GM19467 (cell line): ENCODE data around the gene PCBP3.

Experiments
- ATAC-seq: cut with Tn5 transposase; IDR thresholded peaks from one replicate; pipeline ENCODE4 v1.9.1; 2021; ENCODE audit warnings: mild to moderate bottlenecking, moderate library complexity; ENCODE audit not compliant: unreplicated experiment

Gene PCBP3

DNA sequence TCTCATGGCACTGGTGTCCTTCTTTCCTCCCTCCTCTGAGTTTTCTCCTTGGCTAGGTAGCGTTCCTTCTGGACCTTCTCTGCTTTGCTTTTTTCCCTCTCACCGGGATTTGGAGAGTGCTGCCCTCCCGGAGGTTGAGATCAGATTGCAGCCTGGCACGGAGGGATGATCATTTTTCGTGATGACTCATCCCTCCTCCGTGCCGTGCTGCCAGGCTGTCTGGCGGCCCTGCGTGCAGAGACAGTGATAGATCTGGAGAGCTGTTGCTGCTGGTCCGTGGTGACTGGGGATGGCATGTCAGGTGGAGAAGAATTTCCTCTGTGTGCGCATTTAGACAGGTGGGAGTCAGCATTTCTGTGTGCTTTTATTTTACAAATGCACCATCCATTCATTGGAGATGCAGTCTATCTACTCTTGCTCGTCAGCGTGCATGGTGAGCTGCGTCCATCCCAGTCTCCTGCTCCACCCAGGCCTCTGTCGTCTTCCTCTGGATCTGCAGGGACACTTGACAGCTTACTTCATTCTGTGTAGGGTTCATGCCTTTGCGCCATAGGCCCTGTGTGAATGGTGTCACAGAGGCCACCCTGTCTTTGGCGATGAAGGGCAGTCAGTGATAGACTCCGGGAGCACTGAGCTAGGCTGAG lies 104.4 kb downstream of the PCBP3 start:
- no peak for ATAC-seq

GRCh38 chr21:45748593-45748992 lies 105.1 kb downstream of the PCBP3 start:
- ATAC-seq = no peak

DNA sequence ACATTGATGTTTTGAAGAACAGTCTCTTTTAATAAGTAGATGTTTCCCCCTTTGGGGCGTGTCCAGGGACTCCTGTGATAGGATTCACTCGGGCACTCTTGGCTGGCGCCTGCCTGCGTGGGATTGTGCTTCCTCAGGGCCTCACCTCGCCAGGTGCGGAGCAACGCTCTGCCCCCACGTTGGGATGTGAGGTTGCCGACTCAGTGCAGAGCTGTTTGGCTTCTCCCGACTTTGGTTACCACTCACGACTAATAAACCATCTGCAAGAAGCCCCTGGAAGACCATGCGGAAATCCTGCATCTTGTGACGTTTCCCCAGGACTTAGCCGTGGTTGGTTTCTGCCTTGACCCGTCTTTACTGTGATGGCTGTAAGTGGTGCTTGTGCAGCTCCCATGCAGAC lies 106.4 kb downstream of the PCBP3 start:
- ATAC-seq = no peak

DNA sequence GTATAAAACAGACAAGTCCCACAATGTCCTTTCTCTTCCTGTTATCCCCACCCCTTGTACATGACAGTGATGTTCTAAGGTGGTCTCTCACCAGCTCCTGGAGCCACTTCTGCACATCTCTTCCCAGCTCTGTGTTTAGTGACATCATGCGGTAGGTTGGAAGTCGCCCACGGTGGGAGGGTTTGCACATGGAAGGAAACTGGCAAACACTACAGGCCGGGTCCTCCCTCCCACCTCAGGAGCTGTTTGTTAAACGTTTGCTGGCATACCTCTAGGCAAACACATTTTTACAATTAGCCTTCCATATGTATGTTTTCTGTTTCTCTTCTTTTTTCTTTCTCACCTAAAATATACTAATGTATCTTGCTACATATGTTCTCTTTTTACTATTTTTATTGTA lies 107.4 kb downstream of the PCBP3 start:
- no peak for ATAC-seq

- no peak for ATAC-seq
Measured at GRCh38 chr21:45753445-45753844, 109.9 kb downstream of the PCBP3 start.

- no peak for ATAC-seq
Measured at GRCh38 chr21:45756029-45756428, 112.5 kb downstream of the PCBP3 start.

DNA sequence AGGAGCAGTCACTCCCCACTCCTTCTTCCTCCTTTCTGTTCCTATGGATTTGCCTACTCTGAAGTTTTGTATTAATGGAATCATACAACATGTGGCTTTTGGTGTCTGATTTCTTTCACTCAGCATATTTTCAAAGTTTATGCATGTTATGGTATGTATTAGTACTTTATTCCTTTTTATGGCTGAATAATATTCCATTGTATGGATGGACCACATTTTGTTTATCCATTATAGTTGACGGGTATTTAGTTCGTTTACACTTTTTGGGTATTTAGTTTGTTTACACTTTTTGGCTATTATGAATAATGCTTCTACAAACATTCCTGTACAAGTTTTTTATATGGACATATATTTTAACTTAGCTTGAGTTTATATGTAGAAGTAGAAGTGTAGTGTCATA lies 113.1 kb downstream of the PCBP3 start:
- ATAC-seq = no peak

DNA sequence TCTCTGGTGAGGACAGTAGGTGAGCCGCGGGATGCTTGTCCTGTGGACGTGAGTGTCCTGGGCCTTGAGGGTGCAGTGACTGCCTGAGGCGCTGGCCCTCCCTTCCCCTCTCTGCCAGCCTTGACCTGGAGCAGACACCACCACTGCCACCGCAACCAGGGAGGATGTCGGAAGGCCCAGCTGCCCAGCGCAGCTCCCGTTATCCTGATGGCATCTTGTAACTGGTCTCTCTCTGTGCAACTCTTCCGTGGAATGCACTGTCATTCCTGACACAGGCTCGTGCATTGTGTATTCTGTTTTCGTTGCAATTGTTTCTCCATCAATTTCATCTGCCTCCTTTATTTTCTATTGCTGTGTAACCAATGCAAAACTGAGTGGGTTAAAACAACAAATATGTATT lies 118.2 kb downstream of the PCBP3 start:
- ATAC-seq = no peak

- ATAC-seq = no peak
Measured at GRCh38 chr21:45763074-45763473, 119.5 kb downstream of the PCBP3 start.

GRCh38 chr21:45763506-45763905 lies 120.0 kb downstream of the PCBP3 start:
- no peak for ATAC-seq

DNA sequence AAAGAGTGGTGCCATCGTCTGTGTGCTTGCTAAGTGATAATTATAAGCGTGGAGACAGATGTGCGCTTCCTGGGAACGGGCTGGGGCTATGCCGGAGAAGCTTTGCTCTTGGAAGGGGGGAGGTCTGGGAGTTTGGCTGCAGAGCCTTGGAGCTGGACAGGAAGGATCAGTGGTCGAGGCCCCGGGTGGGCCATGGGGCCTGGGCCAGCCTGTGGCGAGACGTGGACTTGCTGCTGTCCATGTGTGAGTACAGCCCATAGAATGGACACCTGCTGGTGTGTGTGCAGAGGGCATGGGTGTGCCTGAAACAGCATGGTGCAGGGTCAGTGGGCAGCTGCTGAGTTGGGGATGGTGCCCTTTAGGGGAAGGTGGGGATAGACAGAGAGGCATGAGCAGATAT lies 121.3 kb downstream of the PCBP3 start:
- no peak for ATAC-seq

- ATAC-seq = no peak
Measured at GRCh38 chr21:45765375-45765774, 121.8 kb downstream of the PCBP3 start.

DNA sequence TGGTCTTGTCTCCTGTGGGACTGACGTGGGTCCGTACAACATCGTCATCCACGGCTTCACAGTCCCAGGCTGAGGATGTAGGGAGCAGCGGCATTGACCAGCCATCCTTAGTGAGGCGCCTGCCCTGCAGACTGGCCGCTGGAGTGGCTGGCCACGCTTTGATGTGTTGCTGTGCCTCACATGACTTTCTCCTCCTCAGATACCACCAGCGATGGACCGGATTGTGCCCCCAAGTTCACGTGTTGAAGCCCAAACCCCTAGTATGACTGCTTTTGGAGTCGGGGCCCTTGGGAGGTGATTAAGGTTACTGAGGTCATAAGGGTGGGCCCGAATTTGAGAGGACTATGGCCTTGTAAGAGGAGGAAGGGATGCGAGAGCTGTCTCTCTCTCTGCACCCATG lies 122.5 kb downstream of the PCBP3 start:
- no peak for ATAC-seq

GRCh38 chr21:45766501-45766900 lies 123.0 kb downstream of the PCBP3 start:
- no peak for ATAC-seq

DNA sequence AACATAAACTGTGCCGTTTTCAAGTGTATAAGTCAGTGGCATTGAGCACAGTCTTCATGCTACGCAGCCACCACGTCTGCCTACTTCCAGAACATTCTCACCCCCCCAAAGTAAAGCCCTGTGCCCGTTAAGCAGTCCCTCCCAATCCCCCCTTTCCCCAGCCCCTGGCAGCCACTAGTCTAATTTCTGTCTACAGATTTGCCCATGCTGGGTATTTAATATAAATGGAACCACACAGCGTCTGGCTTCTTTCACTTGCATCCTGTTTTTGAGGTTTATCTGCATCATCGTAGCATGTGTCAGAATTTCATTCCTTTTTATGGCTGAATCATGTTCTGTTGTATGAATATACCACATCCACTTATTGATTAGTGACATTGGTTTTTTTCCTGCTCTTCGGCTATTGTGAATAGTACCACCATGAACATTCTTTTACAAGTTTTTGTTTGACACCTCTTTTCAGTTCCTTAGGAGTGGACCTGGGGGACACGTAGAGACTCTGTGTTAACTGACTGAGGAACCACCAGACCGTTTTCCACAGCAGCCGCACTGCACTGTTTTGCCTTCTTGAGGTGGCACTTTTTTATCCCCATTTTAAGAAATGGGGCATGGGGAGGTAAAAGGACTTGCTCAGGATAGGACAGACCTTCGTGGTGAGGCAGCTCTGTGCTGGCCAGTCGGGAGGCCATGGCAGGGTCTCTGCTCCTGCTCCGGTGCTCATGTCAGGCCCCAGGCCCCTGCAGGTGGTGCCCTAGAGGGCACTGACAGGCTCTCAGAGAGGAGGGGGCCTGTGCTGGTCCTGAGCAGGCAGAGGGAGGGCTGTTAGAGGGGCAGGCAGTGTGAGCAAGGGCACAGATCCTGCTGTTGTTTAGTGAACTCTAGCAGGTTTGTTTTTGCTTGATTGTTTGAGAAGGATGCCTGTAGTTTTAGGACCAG lies 123.8 kb downstream of the PCBP3 start:
- no peak for ATAC-seq

DNA sequence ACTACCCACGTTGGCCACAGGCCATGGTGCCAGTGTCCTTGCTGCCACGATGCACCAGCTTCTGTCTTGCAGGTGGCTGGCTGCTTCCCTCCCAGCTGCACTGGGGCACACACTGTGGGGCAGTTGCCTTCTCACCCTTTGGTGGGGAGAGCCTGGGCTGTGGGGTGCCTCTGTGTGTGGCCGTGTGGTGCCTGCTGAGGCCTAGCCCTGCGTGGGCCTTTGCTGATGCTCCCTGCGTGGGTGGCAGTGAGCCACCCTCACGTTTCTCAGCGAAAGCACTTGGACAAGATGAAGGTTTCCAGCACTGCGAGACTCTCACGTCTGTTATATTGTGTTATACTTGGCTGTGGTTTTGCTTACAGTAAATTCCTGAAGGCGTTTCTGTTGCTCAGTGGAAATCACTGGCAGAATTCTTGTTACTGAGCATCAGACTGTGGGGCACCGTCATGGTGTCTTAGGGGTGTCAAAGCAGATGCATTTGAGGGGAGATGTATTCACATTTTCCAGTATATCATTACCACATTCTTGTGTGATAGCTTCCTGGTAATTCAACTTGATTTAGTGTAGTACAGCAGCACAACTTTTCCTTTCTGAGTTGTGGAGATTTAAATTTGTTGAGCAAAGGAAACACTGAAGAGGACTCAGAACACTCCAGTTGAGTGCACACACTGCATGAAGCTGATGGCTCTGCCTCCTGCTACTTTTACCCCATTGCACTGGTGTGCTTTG lies 124.7 kb downstream of the PCBP3 start:
- ATAC-seq = no peak

- ATAC-seq = no peak
Measured at GRCh38 chr21:45768740-45769048, 125.2 kb downstream of the PCBP3 start.

GRCh38 chr21:45769294-45769693 lies 125.8 kb downstream of the PCBP3 start:
- no peak for ATAC-seq

DNA sequence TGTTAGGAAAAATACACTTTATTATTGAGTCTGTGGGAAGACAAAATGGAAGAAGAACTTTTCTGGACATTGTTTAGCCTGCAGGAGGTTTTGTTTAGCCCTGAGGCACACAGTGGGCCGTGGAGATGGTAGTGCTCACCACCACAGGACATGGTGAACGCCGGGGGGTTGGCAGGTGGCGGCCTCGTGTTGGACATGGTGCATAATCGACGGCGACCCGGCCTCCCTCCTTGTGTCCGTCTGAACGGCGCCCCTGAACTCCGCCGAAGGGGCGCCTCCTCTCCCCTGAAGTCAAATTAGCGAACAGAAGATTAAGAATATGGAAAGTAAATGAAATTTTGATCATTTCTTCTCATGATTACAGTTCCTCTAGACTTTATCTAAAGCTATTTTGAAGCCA lies 126.4 kb downstream of the PCBP3 start:
- no peak for ATAC-seq

GRCh38 chr21:45772180-45772579 lies 128.7 kb downstream of the PCBP3 start:
- no peak for ATAC-seq

DNA sequence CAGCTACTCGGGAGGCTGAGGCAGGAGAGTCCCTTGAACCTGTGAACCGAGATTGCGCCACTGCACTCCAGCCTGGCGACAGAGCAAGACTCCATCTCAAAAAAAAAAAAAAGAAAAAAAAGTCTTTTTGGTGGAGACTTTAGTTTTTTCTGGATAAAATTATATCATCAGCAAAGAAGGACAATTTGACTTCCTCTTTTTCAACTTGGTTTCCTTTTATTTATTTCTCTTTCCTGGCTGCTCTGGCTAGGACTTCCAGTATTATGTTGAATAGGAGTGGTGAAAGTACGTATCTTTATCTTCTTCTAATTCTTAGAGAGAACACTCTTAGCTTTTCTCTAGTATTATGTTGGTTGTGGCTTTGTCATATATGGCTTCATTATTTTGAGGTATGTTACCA lies 130.8 kb downstream of the PCBP3 start:
- ATAC-seq = no peak

DNA sequence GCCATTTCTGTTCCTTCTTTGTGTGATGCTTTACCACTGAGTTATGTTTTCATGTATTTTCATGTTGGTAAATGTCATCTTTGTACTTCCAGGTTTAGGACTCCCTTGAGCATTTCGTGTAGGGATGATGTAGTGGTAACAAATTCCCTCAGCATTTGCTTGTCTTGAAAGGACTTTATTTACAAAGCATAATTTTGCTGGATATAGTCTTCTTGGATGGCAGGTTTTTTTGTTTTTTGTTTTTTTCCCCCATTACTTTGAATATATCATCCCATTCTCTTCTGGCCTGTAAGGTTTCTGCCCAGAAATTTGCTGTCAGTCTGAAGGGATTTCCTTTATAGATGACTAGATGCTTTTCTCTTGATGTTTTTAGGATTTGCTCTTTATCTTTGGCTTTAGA lies 133.4 kb downstream of the PCBP3 start:
- no peak for ATAC-seq
